Measurements from ENCODE around the gene CHAF1B. TPM values are rescaled to one million over a fixed set of nuclear protein-coding genes. Genes with fewer than 3 reads are reported as not detected.
A peak's percentile ranks its signal among the peaks of the same experiment; 100 is the strongest.

Gene CHAF1B
- total RNA-seq, 1 donor: 1.8 TPM

DNA sequence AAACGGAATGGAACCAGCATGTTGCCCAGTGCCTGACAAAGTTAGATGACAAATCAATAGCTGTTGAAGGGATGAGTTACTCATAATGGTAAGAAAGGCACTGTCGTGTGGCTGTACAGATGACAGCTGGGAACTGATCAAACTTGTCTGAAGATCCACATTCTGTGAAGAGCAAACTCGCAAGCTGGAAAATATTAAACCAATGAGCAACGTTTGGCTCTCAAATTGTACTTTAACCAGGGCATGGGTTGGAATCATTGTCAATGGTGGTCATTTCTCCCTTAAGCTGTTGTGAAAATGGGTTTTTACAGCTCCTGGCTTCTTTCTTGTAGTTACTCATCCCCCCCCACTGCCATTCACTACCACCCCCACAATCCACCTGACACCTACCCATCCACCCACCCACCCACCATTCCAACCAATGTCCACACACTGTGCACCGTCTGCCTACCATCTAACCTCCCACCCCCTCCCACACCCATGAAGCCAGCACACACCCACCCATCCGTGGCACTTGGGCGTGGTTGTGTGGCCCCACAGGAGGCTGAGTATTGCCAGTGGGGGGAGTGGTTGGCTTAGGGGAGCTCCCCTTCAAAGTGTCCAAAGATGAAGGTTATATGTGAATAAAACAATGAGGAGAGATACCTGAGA is 48.0 kb downstream of the CHAF1B start:
- no peak overlapping the region for H3K27ac ChIP-seq (ENCODE audit: low read depth, low read length)
- peaks cover 7% of the 10 kb centered on the region for H3K79me2 ChIP-seq (ENCODE audit: insufficient read depth, low read length)
- TF ChIP-seq, protein P1, sequence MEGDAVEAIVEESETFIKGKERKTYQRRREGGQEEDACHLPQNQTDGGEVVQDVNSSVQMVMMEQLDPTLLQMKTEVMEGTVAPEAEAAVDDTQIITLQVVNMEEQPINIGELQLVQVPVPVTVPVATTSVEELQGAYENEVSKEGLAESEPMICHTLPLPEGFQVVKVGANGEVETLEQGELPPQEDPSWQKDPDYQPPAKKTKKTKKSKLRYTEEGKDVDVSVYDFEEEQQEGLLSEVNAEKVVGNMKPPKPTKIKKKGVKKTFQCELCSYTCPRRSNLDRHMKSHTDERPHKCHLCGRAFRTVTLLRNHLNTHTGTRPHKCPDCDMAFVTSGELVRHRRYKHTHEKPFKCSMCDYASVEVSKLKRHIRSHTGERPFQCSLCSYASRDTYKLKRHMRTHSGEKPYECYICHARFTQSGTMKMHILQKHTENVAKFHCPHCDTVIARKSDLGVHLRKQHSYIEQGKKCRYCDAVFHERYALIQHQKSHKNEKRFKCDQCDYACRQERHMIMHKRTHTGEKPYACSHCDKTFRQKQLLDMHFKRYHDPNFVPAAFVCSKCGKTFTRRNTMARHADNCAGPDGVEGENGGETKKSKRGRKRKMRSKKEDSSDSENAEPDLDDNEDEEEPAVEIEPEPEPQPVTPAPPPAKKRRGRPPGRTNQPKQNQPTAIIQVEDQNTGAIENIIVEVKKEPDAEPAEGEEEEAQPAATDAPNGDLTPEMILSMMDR (IDR thresholded peaks at IDR 0.05; ENCODE audit: extremely low read depth, low read depth, low read length): no peak
- H3K4me1 ChIP-seq (ENCODE audit: insufficient read depth, low read length): peaks cover 37% of the 10 kb centered on the region
- H2AFZ ChIP-seq (ENCODE audit: low read length): no peak overlapping the region
- no peaks in the 10 kb centered on the region for H3K27me3 ChIP-seq (ENCODE audit: insufficient read depth, low read length)
- no peak overlapping the region for H3K4me3 ChIP-seq (ENCODE audit: insufficient read depth, low read length)
- no peaks in the 10 kb centered on the region for H4K20me1 ChIP-seq (ENCODE audit: insufficient read depth, low read length)
- no peaks in the 10 kb centered on the region for H3K36me3 ChIP-seq (ENCODE audit: insufficient read depth, low read length)
- H3K9me3 ChIP-seq (ENCODE audit: low read depth, low read length): no peaks in the 10 kb centered on the region
- DNase-seq (ENCODE audit: insufficient read length, low spot score, missing footprints): no peak
- H3K4me2 ChIP-seq (ENCODE audit: insufficient read depth, low read length): no peak overlapping the region

DNA sequence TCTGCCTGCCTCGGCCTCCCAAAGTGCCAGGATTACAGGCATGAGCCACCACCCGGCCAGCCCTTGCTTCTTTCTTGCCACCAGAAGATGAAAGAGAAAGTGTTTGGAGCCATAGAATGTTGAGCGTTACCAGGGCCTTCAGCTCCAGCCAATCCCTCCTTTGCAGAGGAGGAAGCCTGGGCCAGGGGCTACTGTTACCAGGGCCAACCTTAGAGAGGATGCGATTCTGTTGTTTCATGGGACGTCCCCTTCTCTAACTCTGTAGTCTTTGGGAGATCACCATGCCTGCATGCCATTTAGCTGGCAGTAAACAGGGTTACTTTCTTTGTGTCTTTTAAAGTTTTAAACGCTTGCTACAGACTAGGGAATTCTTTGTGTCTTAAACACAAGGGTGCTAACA is 49.0 kb downstream of the CHAF1B start:
- Histone ChIP-seq H3K9me3 (ENCODE audit: low read depth, low read length) (no peaks in the 10 kb centered on the region), H4K20me1 (ENCODE audit: insufficient read depth, low read length) (no peaks in the 10 kb centered on the region), H3K27ac (ENCODE audit: low read depth, low read length) (no peak overlapping the region), H3K36me3 (ENCODE audit: insufficient read depth, low read length) (no peaks in the 10 kb centered on the region), H2AFZ (ENCODE audit: low read length) (no peak overlapping the region), H3K79me2 (ENCODE audit: insufficient read depth, low read length) (peaks cover 7% of the 10 kb centered on the region), H3K4me1 (ENCODE audit: insufficient read depth, low read length) (peaks cover 33% of the 10 kb centered on the region), H3K4me3 (ENCODE audit: insufficient read depth, low read length) (no peak overlapping the region), H3K27me3 (ENCODE audit: insufficient read depth, low read length) (no peaks in the 10 kb centered on the region), H3K4me2 (ENCODE audit: insufficient read depth, low read length) (no peak overlapping the region)
- TF ChIP-seq, protein P1 (IDR thresholded peaks at IDR 0.05; ENCODE audit: extremely low read depth, low read depth, low read length): no peak
- DNase-seq (ENCODE audit: insufficient read length, low spot score, missing footprints): no peak

DNA sequence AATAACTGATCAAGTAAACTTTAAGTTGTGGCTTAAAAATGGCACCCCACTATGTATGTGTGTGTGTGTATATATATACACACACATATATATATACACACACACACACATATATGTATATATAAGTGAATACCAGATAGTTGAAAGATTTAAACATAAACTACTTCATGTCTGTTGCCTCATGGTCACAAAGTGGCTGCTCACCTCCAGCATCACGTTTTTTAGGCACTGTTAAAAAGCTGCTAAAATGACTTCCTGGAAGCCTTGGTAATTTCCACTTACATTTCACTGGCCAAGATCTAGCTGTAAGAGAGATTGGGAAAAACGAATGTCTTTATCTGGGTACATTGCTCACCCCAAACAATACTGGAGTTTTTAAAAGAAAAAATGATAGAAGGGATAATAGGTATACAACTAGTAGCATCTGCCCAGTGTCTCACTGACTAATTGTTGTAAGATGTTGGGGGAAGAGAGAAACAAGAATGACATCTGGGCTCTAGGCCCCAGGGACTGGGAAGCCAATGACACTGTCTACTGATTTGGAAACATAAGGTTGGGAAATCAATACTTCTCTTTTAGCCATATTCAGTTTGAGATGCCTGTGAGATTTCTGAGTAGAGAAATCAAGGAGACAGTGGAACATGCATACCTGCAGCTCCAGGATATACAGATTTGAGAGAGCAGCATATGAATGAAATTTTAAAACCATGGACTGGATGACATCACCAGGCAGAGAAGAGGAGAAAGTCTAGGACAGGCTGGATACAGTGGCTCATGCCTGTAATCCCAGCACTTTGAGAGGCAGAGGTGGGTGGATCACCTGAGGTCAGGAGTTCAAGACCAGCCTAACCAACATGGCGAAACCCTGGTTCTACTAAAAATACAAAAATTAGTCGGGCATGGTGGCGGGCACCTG is 51.9 kb downstream of the CHAF1B start:
- peak overlapping the region; percentile 59 for H3K27ac ChIP-seq (ENCODE audit: low read depth, low read length)
- no peaks in the 10 kb centered on the region for H3K36me3 ChIP-seq (ENCODE audit: insufficient read depth, low read length)
- H3K4me2 ChIP-seq (ENCODE audit: insufficient read depth, low read length): no peak overlapping the region
- TF ChIP-seq, protein P1 (IDR thresholded peaks at IDR 0.05; ENCODE audit: extremely low read depth, low read depth, low read length): no peak
- H3K4me1 ChIP-seq (ENCODE audit: insufficient read depth, low read length): peaks cover 14% of the 10 kb centered on the region
- H3K27me3 ChIP-seq (ENCODE audit: insufficient read depth, low read length): no peaks in the 10 kb centered on the region
- H3K79me2 ChIP-seq (ENCODE audit: insufficient read depth, low read length): peaks cover 7% of the 10 kb centered on the region
- no peaks in the 10 kb centered on the region for H4K20me1 ChIP-seq (ENCODE audit: insufficient read depth, low read length)
- no peak overlapping the region for H3K4me3 ChIP-seq (ENCODE audit: insufficient read depth, low read length)
- H2AFZ ChIP-seq (ENCODE audit: low read length): no peak overlapping the region
- no peak for DNase-seq (ENCODE audit: insufficient read length, low spot score, missing footprints)
- H3K9me3 ChIP-seq (ENCODE audit: low read depth, low read length): no peaks in the 10 kb centered on the region

GRCh38 chr21:36437745-36438128 is 52.5 kb downstream of the CHAF1B start:
- Histone ChIP-seq H2AFZ (ENCODE audit: low read length) (no peak overlapping the region), H3K27ac (ENCODE audit: low read depth, low read length) (peak overlapping the region; percentile 59), H3K4me1 (ENCODE audit: insufficient read depth, low read length) (peaks cover 14% of the 10 kb centered on the region), H3K9me3 (ENCODE audit: low read depth, low read length) (no peaks in the 10 kb centered on the region), H3K36me3 (ENCODE audit: insufficient read depth, low read length) (no peaks in the 10 kb centered on the region), H3K4me2 (ENCODE audit: insufficient read depth, low read length) (no peak overlapping the region), H3K27me3 (ENCODE audit: insufficient read depth, low read length) (no peaks in the 10 kb centered on the region), H4K20me1 (ENCODE audit: insufficient read depth, low read length) (no peaks in the 10 kb centered on the region), H3K4me3 (ENCODE audit: insufficient read depth, low read length) (no peak overlapping the region), H3K79me2 (ENCODE audit: insufficient read depth, low read length) (peaks cover under 1% of the 10 kb centered on the region)
- TF ChIP-seq, protein P1 (IDR thresholded peaks at IDR 0.05; ENCODE audit: extremely low read depth, low read depth, low read length): no peak
- DNase-seq (ENCODE audit: insufficient read length, low spot score, missing footprints): no peak

Data from osteoblast (primary cell).